ENCODE data around the gene OCRL. TPM values are rescaled to one million over a fixed set of nuclear protein-coding genes. Genes with fewer than 3 reads are reported as not detected.

Gene OCRL
- polyA plus RNA-seq, 1 donor (not counting 4 experiments of a cell fraction or from before 2014, with no cell fraction given) = 27.9 TPM

GRCh38 chrX:129641941-129642340 is 101.9 kb downstream of the OCRL start:
- H3K9ac ChIP-seq (ENCODE audit: control insufficient read depth, extremely low read depth, insufficient read depth, low read length) = no peak overlapping the region
- H4K20me1 ChIP-seq (ENCODE audit: control insufficient read depth, extremely low read depth, insufficient read depth, low read length) = no peaks in the 10 kb centered on the region
- H3K27ac ChIP-seq (ENCODE audit: control insufficient read depth, insufficient read depth, low read length) = no peak overlapping the region
- DNase-seq (ENCODE audit: low read depth, low spot score) (no peak), FAIRE-seq (no peak)
- H2AFZ ChIP-seq (ENCODE audit: control insufficient read depth, low read length) = no peak overlapping the region
- peaks cover 2% of the 10 kb centered on the region for H3K27me3 ChIP-seq (ENCODE audit: control insufficient read depth, extremely low read depth, insufficient read depth, low read length)
- dilution Hi-C loops (cut with MboI; ENCODE audit: extremely low pct_ligation_motif_present, low sequenced_read_pairs) = no loop called here
- H3K36me3 ChIP-seq (ENCODE audit: control insufficient read depth in 2 of 2, extremely low read depth in 1 of 2, insufficient read depth in 2 of 2, low read length in 2 of 2) = no peaks in the 10 kb centered on the region
- H3K9me3 ChIP-seq (ENCODE audit: control insufficient read depth, low read depth, low read length) = no peaks in the 10 kb centered on the region
- no peaks in the 10 kb centered on the region for H3K4me1 ChIP-seq (ENCODE audit: control insufficient read depth, extremely low read depth, insufficient read depth, low read length)
- no peak overlapping the region for H3K4me2 ChIP-seq (ENCODE audit: control insufficient read depth, extremely low read depth, insufficient read depth, low read depth, low read length)
- TF ChIP-seq EZH2 (IDR thresholded peaks at IDR 0.05; ENCODE audit: low read length) = no peak
- TF ChIP-seq CTCF (optimal IDR thresholded peaks at IDR 0.05 in 1 of 3, IDR thresholded peaks at IDR 0.05 in 1 of 3, conservative IDR thresholded peaks at IDR 0.05 in 1 of 3; ENCODE audit: extremely low read depth in 1 of 3, insufficient read depth in 2 of 3, low read length in 3 of 3) = no peak
- no peaks in the 10 kb centered on the region for H3K9me1 ChIP-seq (ENCODE audit: control insufficient read depth, extremely low read depth, insufficient read depth, low read length)
- H3K4me3 ChIP-seq (ENCODE audit: control insufficient read depth in 2 of 3, extremely low read depth in 1 of 3, insufficient read depth in 2 of 3, low read depth in 1 of 3, low read length in 3 of 3) = no peak overlapping the region
- no peaks in the 10 kb centered on the region for H3K79me2 ChIP-seq (ENCODE audit: control insufficient read depth, insufficient read depth, low read length)

Small RNA genes lying within 50 kb of the gene (small RNA-seq; reads per million reads assigned to genes)
- 0 reads per million in 3 experiments for gene RF01169 (ENCODE audit: insufficient read length in 3 of 3, low read depth in 3 of 3, low replicate concordance in 1 of 3)

Other genes with a start within 250 kb of the OCRL start
- 15.7 to 21.6 TPM (median 16.8 TPM) in 3 replicates for gene SMARCA1, start 16.8 kb upstream of the OCRL start, polyA plus RNA-seq
- gene APLN, start 114.7 kb downstream of the OCRL start, polyA plus RNA-seq = 0.71 to 4.1 TPM (median 1.8 TPM) in 3 replicates
- gene XPNPEP2, start 198.7 kb downstream of the OCRL start, polyA plus RNA-seq = not detected in 3 replicates
- 0.08 to 0.09 TPM in 2 of 3 replicates, not detected in the other for gene SASH3, start 239.7 kb downstream of the OCRL start, polyA plus RNA-seq

Data from keratinocyte (primary cell).